Stimulated activated naive CD4-positive, alpha-beta T cell treated with Interleukin-2 at 50 U/mL for 16 hours (primary cell): ENCODE data around the gene SMC1A.
A peak's percentile ranks its signal among the peaks of the same experiment; 100 is the strongest.
"Not testable (repeated sequence)": the region's sequence is repeated elsewhere in the genome, so short reads cannot be mapped to it uniquely, and the experiment has no call there.

Source experiments
- DNase-seq: peaks from one replicate; lab custom pipeline; 2025; lab: John Stamatoyannopoulos, UW

The SMC1A gene

GRCh38 chrX:53421772-53422085 is 725 bp downstream of the SMC1A start:
- peak; percentile 54 for DNase-seq

- DNase-seq = no peak
Observed at GRCh38 chrX:53421125-53421524, 1.3 kb downstream of the SMC1A start.

GRCh38 chrX:53420351-53420750 is 2.1 kb downstream of the SMC1A start:
- not testable (repeated sequence) for DNase-seq

- no peak for DNase-seq
Observed at GRCh38 chrX:53412446-53412845, 10.0 kb downstream of the SMC1A start.

- DNase-seq = no peak
Observed at GRCh38 chrX:53403535-53403934, 18.9 kb downstream of the SMC1A start.

DNA sequence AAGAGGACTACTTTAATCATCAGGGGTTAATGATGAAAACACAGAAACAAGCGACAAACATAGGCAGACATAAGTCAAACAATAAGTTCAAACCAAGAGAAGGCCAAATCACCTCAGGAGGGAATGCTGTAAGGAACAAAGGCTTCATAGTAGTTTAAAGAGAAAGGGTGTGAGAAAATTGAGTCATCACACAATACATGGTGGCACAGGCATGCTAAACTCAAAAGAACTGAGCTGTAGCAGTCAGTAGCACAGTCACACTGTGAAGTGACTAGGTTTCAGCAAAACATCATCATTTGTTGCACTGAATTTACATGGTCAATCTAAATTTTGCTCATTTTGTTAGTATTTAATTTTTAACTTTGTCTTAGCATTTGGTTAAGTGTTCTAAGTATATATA is 24.2 kb downstream of the SMC1A start:
- no peak for DNase-seq

DNA sequence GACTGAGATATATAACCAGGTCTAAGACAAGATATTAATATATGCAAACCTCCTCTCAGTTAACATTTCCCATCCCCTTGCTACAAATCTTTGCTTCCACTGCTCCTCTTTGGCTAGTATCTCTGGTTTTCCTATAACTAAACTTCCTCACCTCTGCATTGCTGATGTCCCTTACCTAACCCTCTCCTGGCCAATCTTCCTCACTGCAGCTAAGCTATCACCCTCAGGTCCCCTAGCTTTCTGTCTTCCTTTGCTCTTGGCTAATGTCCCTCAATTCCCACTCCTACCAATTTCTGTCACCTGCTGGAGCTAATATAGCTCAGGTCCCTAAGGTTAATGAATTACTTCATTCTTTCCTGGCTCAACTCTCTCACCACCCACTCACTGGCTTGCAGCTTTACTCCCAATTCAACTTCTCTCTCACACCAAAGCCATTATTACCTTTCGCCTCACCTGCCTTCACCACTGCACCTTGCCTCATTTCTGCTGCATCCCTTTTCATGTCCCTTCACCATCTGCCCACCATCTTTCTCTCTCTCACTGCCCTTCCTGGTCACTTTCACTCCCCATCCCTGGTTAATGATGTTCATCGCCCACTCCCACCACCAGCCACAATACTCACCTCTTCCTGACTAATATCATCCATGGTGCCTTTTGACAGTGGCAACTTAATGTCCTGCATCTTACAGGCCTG is 26.7 kb downstream of the SMC1A start:
- no peak for DNase-seq

DNA sequence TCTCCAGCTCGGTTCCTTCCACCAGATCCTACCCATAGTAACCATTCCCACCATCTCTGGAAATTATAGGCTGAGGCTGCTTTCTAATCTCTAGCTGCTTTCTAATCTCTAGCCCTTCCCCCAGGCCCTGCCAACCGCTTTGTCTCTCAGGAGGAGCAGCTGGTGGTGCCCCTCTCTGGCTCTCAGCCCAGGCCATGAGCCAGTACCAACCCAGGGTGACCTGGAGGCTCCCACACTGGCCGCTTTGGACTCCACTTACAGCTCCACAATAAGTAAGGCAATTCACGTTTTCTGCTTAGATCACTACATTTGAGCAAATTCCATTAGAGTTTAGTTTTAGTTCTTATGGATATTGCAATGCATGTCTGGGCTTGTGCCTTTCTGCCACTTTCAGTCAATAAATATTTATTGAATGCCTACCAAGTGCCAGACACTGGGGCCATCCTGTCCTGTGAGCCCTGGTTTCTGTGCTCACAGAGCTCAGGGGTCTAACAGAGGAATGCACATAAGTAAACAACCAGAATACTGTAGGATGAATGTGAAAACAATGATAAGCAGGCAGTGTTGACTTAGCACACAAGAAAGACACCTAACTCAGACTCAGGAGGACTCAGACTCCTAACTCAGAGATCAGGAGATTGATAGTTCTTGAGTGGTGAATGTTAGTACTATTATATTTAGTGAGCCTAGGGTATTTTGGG is 38.9 kb downstream of the SMC1A start:
- DNase-seq = no peak

DNA sequence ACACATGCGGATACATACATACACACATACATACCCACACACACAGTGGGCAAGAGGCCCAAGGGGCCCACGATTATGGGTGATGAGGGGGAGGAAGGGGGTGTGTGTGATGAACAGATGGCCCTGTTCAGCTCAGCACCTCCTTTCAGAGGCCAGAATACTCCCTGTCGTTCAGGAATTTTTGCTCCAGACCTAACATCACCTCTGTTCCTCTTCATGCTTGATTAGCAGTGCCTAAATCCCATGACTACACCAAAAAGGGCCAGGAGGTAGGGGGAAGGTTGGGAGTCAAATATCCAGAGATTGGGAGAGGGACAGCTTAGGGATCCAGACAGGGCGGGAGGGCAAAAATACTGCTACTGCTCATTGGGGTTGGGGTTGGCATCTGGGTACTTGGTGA is 42.7 kb downstream of the SMC1A start:
- no peak for DNase-seq

- no peak for DNase-seq
Observed at GRCh38 chrX:53379008-53379710, 43.3 kb downstream of the SMC1A start.

DNA sequence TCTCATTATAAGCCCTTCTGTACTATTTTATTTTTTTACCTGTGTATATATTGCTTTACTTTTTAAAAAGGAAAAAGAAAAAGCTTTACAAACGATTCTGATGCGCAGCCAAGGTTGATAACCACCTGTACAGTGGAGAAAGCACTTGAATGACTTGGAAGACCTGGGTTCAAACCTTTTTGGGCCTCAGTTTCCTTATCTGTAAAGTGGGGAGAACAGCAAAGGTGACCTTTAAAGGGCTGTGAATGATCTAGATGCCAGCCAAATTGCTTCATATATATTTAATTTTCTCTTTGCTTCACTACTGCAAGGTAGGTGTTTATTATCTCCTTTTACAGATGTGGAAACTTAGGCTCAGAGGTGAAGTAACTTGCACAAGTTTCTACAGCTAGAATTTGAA is 45.0 kb downstream of the SMC1A start:
- no peak for DNase-seq

GRCh38 chrX:53376888-53377287 is 45.6 kb downstream of the SMC1A start:
- DNase-seq = no peak

DNA sequence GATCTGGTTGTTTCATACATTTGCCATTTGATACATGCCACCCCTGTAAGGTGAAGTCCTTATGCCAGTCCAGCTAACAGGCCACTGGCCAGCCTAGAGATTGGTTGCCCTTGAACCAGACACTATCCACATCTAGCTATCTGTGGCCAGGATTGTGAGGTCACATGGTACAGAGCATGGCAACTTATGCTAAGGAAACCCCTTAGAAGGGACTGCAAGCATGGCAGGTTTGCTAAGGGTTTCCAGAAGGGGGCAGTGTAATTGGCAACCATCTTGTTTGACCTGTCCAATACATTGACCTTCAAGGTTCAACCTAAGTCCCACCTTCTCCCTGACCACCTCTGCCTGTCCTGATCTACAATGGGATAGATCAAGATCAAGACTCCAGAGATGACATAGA is 47.5 kb downstream of the SMC1A start:
- DNase-seq = no peak

GRCh38 chrX:53374222-53374820 is 48.1 kb downstream of the SMC1A start:
- no peak for DNase-seq

GRCh38 chrX:53373307-53373706 is 49.1 kb downstream of the SMC1A start:
- no peak for DNase-seq

DNA sequence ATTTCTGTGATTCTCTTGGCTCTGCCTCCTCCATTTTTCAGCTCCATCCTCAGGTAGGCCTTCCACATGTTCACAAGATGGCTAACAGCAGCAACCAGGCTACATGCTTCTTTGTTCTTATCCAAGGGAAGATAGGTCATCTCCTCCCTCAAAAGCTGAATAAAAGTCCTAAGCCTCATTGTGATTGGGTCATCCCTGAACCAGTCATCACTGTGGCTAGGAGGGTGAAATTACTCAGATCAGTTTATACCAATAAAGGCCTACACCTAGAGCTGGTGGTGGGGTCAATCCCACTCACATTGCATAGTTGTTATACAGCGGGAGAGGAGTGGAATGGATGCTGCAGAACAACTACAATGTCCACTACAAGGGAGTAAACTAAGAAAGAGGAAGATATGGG is 56.0 kb downstream of the SMC1A start:
- DNase-seq = not testable (repeated sequence)

DNA sequence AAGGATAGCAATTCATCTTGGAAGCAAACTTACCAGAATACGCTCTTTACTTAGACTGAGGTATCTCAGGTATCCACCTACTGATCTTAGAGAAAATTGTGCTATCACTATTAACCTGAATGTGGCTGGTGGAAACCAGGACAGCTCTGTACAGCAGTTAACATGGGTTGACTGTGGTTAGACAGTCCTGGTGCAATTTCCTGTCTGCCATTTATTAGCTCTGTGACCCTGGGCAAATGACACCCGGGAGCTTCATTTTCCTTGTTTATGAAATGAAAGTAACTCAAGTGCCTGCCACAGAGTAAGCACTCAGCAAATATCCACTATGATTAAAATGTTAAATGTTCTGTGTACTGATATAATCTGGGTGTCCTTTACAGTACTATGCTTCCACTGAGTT is 60.0 kb downstream of the SMC1A start:
- no peak for DNase-seq

DNA sequence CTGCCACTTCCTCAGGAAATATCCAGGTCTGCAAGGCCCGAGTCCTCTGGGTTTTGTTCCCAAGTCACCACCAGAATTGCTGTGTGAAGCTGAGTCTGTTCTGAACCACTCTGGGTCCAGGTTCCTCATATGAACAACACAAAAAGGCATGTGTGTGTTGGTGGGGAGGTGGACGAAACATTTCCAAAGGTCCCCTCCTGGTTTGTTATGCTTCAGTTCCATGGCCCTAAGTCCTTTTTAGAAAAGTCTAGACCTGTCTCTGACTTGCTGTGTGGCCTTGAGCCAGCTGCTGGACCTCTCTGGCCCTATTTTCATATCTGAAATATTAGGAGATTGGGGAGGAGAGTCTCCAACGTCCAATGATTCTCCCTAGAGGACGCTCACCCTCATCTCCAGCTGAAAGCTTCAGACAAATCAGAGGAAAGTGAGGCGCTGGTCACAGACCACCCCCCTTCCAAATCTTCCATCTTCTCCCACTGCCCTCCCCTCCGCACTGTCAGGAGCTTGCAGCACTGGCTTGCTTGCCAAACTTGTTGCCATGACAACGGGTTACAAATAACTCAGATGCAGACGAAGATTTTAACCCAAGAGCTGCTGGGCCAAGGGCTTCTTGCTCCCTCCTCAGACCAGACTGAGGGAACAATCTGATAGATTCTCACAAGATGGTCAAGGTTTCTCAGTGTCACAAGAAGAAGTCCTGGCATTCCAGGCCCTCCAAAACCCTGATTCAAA is 64.5 kb downstream of the SMC1A start:
- no peak for DNase-seq

- DNase-seq = no peak
Observed at GRCh38 chrX:53356186-53356585, 66.3 kb downstream of the SMC1A start.

GRCh38 chrX:53354669-53355068 is 67.8 kb downstream of the SMC1A start:
- DNase-seq = no peak

DNA sequence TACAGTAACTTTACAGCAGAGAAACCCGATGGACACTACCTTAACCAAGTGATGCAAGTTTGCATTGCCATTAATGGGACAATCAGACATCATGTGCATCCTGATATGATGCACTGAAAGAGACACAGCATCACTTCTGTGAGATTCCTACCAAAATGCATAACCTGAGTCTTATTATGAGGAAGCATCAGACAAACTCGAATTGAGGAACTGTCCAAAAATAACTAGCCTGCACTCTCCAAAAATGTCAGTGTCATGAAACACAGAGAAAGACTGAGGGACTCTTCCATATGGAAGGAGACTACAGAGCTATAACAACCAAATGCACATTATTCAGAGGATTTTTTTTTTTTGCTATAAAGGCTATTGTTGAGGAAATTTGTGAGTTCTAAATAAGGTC is 74.5 kb downstream of the SMC1A start:
- DNase-seq = no peak
